ENCODE measurements around the gene S1PR1. TPM values are rescaled to one million over a fixed set of nuclear protein-coding genes. Genes with fewer than 3 reads are reported as not detected.

The S1PR1 gene
- polyA plus RNA-seq, 1 donor (not counting 4 experiments of a cell fraction or from before 2014, with no cell fraction given), result 3.1 TPM

DNA sequence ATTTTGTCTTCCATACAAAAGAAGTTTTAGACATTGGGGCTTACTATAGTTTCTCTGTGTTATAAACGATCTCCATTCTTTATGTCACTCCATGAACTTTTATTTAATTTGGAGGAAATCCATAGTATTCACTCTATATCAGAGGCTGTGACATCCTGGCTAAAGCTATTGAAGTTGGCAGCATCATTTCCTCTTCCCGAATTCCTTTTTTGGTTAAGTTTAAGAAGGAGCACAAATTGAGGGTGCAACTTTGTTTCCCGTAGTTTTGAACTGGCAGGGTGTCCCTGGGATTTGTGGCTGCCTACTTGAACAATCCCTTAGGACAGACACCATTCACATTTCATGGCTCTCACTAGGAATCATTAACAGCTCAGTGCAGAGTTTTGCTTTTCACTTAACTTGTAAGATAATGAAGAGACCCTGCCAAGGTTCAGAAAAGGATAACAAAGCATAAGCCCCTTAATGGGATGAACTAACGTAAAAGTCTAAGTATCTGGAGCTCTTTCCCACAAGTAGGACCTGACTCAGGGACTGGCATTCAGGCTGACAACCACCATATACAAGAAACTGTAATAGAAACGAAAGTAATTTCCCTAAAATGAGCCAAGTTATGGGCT, 13.9 kb downstream of the S1PR1 start:
- H2AFZ ChIP-seq (ENCODE audit: control insufficient read depth, low read length), result no peak overlapping the region

DNA sequence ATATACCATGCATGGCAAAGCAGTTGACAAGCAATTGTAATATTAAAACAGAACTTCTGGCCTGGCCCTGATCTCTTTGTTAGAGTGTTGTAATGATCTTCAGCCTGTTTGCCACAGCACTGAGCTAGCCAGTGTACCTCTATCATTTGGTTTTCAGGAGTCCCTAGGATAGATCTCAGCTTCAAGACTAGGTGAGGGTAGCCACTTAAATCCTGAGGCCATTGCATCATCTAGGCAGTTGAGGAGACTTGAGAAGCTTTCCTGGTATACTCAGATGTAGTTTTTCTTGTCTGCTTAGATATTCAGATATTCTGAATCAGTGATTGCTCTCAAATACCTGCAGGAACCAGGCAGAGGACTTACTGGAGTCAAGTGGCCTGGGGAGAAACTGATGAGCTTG, 14.7 kb downstream of the S1PR1 start:
- Histone ChIP-seq H3K4me1 (ENCODE audit: control insufficient read depth, extremely low read depth, insufficient read depth, low read length) (peaks cover 3% of the 10 kb centered on the region), H3K27ac (ENCODE audit: control insufficient read depth, insufficient read depth, low read length) (no peak overlapping the region), H3K9me3 (ENCODE audit: control insufficient read depth, low read depth, low read length) (no peaks in the 10 kb centered on the region), H3K27me3 (ENCODE audit: control insufficient read depth, extremely low read depth, insufficient read depth, low read length) (no peaks in the 10 kb centered on the region), H3K4me3 (ENCODE audit: control insufficient read depth in 2 of 3, extremely low read depth in 1 of 3, insufficient read depth in 2 of 3, low read depth in 1 of 3, low read length in 3 of 3) (no peak overlapping the region), H4K20me1 (ENCODE audit: control insufficient read depth, extremely low read depth, insufficient read depth, low read length) (no peaks in the 10 kb centered on the region), H3K9ac (ENCODE audit: control insufficient read depth, extremely low read depth, insufficient read depth, low read length) (no peak overlapping the region), H3K9me1 (ENCODE audit: control insufficient read depth, extremely low read depth, insufficient read depth, low read length) (no peaks in the 10 kb centered on the region), H3K4me2 (ENCODE audit: control insufficient read depth, extremely low read depth, insufficient read depth, low read depth, low read length) (no peak overlapping the region), H2AFZ (ENCODE audit: control insufficient read depth, low read length) (no peak overlapping the region), H3K79me2 (ENCODE audit: control insufficient read depth, insufficient read depth, low read length) (no peaks in the 10 kb centered on the region), H3K36me3 (ENCODE audit: control insufficient read depth in 2 of 2, extremely low read depth in 1 of 2, insufficient read depth in 2 of 2, low read length in 2 of 2) (no peaks in the 10 kb centered on the region)
- dilution Hi-C loops (cut with MboI; ENCODE audit: extremely low pct_ligation_motif_present, low sequenced_read_pairs), result no loop called here
- no peak for TF ChIP-seq EZH2 (IDR thresholded peaks at IDR 0.05; ENCODE audit: low read length)
- no peak for TF ChIP-seq CTCF (optimal IDR thresholded peaks at IDR 0.05 in 1 of 3, IDR thresholded peaks at IDR 0.05 in 1 of 3, conservative IDR thresholded peaks at IDR 0.05 in 1 of 3; ENCODE audit: extremely low read depth in 1 of 3, insufficient read depth in 2 of 3, low read length in 3 of 3)
- DNase-seq (ENCODE audit: low read depth, low spot score) (no peak), FAIRE-seq (no peak)

More for the DNA sequence above, 13.9 kb downstream of the S1PR1 start:
- no peak for TF ChIP-seq EZH2 (IDR thresholded peaks at IDR 0.05; ENCODE audit: low read length)
- dilution Hi-C loops (cut with MboI; ENCODE audit: extremely low pct_ligation_motif_present, low sequenced_read_pairs), result no loop called here
- H3K9me3 ChIP-seq (ENCODE audit: control insufficient read depth, low read depth, low read length), result no peaks in the 10 kb centered on the region
- peaks cover 3% of the 10 kb centered on the region for H3K4me1 ChIP-seq (ENCODE audit: control insufficient read depth, extremely low read depth, insufficient read depth, low read length)
- DNase-seq (ENCODE audit: low read depth, low spot score) (no peak), FAIRE-seq (no peak)
- no peaks in the 10 kb centered on the region for H3K79me2 ChIP-seq (ENCODE audit: control insufficient read depth, insufficient read depth, low read length)
- H3K36me3 ChIP-seq (ENCODE audit: control insufficient read depth in 2 of 2, extremely low read depth in 1 of 2, insufficient read depth in 2 of 2, low read length in 2 of 2), result no peaks in the 10 kb centered on the region
- no peak overlapping the region for H3K9ac ChIP-seq (ENCODE audit: control insufficient read depth, extremely low read depth, insufficient read depth, low read length)
- H4K20me1 ChIP-seq (ENCODE audit: control insufficient read depth, extremely low read depth, insufficient read depth, low read length), result no peaks in the 10 kb centered on the region
- no peak overlapping the region for H3K27ac ChIP-seq (ENCODE audit: control insufficient read depth, insufficient read depth, low read length)
- H3K4me2 ChIP-seq (ENCODE audit: control insufficient read depth, extremely low read depth, insufficient read depth, low read depth, low read length), result no peak overlapping the region
- no peaks in the 10 kb centered on the region for H3K27me3 ChIP-seq (ENCODE audit: control insufficient read depth, extremely low read depth, insufficient read depth, low read length)
- no peaks in the 10 kb centered on the region for H3K9me1 ChIP-seq (ENCODE audit: control insufficient read depth, extremely low read depth, insufficient read depth, low read length)
- H3K4me3 ChIP-seq (ENCODE audit: control insufficient read depth in 2 of 3, extremely low read depth in 1 of 3, insufficient read depth in 2 of 3, low read depth in 1 of 3, low read length in 3 of 3), result no peak overlapping the region
